SU-DHL-6 (cell line): ENCODE data around the gene C1orf21.

Experiments used
- H2AFZ ChIP-seq: fragments of 200-600 bp; sonication (generic); 2 replicates; pipeline ENCODE4 v1.6.1; 2014; ENCODE audit warnings: low read depth, mild to moderate bottlenecking, moderate library complexity, mixed read lengths, antibody characterized with exemption, low read length; ENCODE audit not compliant: severe bottlenecking
- H3F3A ChIP-seq: fragments of 200-600 bp; shearing (Covaris generic); 2 replicates; pipeline ENCODE4 v1.6.0; 2016; ENCODE audit warnings: antibody characterized with exemption, mild to moderate bottlenecking; ENCODE audit not compliant: insufficient read depth
- H3K27ac ChIP-seq: fragments of 200-600 bp; sonication (generic); 2 replicates; pipeline ENCODE4 v1.5.1; 2016; ENCODE audit warnings: low read depth, mild to moderate bottlenecking, low read length, moderate library complexity, mixed read lengths
- H3K27me3 ChIP-seq: fragments of 200-600 bp; sonication (generic), shearing (Covaris generic); 2 replicates; pipeline ENCODE4 v1.6.0; 2014; ENCODE audit warnings: mild to moderate bottlenecking, low read length
- H3K36me3 ChIP-seq: fragments of 200-600 bp; sonication (generic); 2 replicates; pipeline ENCODE4 v1.6.1; 2014; ENCODE audit warnings: mild to moderate bottlenecking, low read length, mixed read lengths
- H3K4me2 ChIP-seq: fragments of 300-600, 200-600 bp; shearing (Covaris generic), sonication (generic); 2 replicates; pipeline ENCODE4 v1.6.0; 2014; ENCODE audit warnings: low read length, low read depth, mild to moderate bottlenecking; ENCODE audit not compliant: poor library complexity, severe bottlenecking
- H3K4me3 ChIP-seq: fragments of 200-600 bp; sonication (generic); 2 replicates; pipeline ENCODE4 v1.5.1; 2014; ENCODE audit warnings: antibody characterized with exemption, low read length, mild to moderate bottlenecking, mixed read lengths; ENCODE audit not compliant: insufficient read depth, poor library complexity, severe bottlenecking
- H3K79me2 ChIP-seq: fragments of 200-600 bp; sonication (generic); 2 replicates; pipeline ENCODE4 v1.6.1; 2014; ENCODE audit warnings: mild to moderate bottlenecking, low read length, moderate library complexity; ENCODE audit not compliant: insufficient read depth
- H3K9ac ChIP-seq: fragments of 200-600 bp; sonication (generic); 2 replicates; pipeline ENCODE4 v1.7.0; 2014; ENCODE audit warnings: mild to moderate bottlenecking, low read length
- H3K9me2 ChIP-seq: fragments of 200-600 bp; sonication (generic); replicated peaks from 2 replicates; pipeline ENCODE4 v1.6.1; 2014; ENCODE audit warnings: low read length; ENCODE audit not compliant: insufficient read depth
- H3K9me3 ChIP-seq: fragments of 200-600 bp; sonication (generic); 2 replicates; pipeline ENCODE4 v1.6.1; 2014; ENCODE audit warnings: low read length, mixed read lengths; ENCODE audit not compliant: insufficient read depth
- H4K20me1 ChIP-seq: fragments of 200-600 bp; sonication (generic); 2 replicates; pipeline ENCODE4 v1.6.1; 2014; ENCODE audit warnings: low read depth, mild to moderate bottlenecking, antibody characterized with exemption, low read length, moderate library complexity, mixed read lengths
- CTCF ChIP-seq: fragments of 200-600 bp; sonication (generic); IDR thresholded peaks from one replicate; pipeline ENCODE4 v1.5.1; 2017; ENCODE audit warnings: antibody characterized with exemption, mild to moderate bottlenecking, low read length, moderate library complexity; ENCODE audit not compliant: insufficient read depth, poor library complexity, severe bottlenecking
- EZH2phosphoT487 ChIP-seq: fragments of 200-600 bp; sonication (generic), shearing (Covaris generic); conservative IDR thresholded peaks from 2 replicates; pipeline ENCODE4 v1.6.1; 2018; ENCODE audit warnings: mild to moderate bottlenecking, antibody characterized with exemption, low read length, moderate library complexity, mixed read lengths

C1orf21 gene

GRCh38 chr1:184623404-184623803 is 236.6 kb downstream of the C1orf21 start:
- Histone ChIP-seq H3K4me3 (no peak overlapping the region), H3K9me2 (no peaks in the 10 kb centered on the region), H3K9ac (no peak overlapping the region), H3K9me3 (no peaks in the 10 kb centered on the region), H4K20me1 (no peaks in the 10 kb centered on the region), H2AFZ (no peak overlapping the region), H3K36me3 (no peaks in the 10 kb centered on the region), H3F3A (no peaks in the 10 kb centered on the region), H3K4me2 (no peak overlapping the region), H3K27ac (no peak overlapping the region), H3K79me2 (no peaks in the 10 kb centered on the region), H3K27me3 (no peaks in the 10 kb centered on the region)
- TF ChIP-seq EZH2phosphoT487 (no peak), CTCF (no peak)

DNA sequence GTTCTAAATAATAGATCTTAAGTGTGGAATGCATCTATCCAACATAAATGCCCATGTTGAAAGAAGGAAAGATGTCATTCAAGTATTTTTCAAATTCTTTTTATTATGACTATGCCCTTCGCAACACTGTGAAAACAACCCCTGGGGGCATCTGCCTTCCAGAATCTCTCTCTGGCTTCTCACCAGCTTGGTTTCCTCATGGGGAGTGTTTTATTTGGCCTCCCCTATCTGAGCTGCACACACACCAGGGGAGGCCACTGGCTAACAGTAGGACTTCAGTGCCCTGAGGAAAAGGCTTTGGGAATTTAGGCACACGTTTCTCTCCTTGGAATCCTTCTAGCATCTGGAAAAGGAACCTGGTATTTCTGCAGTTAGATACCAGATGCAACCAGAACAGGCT is 237.2 kb downstream of the C1orf21 start:
- H3K4me3 ChIP-seq, result no peak overlapping the region
- H3K36me3 ChIP-seq, result no peaks in the 10 kb centered on the region
- H3K9me2 ChIP-seq, result no peaks in the 10 kb centered on the region
- TF ChIP-seq CTCF (no peak), EZH2phosphoT487 (no peak)
- H3K79me2 ChIP-seq, result no peaks in the 10 kb centered on the region
- no peaks in the 10 kb centered on the region for H3K9me3 ChIP-seq
- H3K27ac ChIP-seq, result no peak overlapping the region
- no peak overlapping the region for H3K4me2 ChIP-seq
- H3K9ac ChIP-seq, result no peak overlapping the region
- H4K20me1 ChIP-seq, result no peaks in the 10 kb centered on the region
- H2AFZ ChIP-seq, result no peak overlapping the region
- no peaks in the 10 kb centered on the region for H3F3A ChIP-seq
- no peaks in the 10 kb centered on the region for H3K27me3 ChIP-seq

- TF ChIP-seq EZH2phosphoT487 (no peak), CTCF (no peak)
- Histone ChIP-seq H4K20me1 (no peaks in the 10 kb centered on the region), H3K9me2 (no peaks in the 10 kb centered on the region), H3K36me3 (no peaks in the 10 kb centered on the region), H3K9me3 (no peaks in the 10 kb centered on the region), H2AFZ (no peak overlapping the region), H3F3A (no peaks in the 10 kb centered on the region), H3K4me3 (no peak overlapping the region), H3K27me3 (no peaks in the 10 kb centered on the region), H3K27ac (no peak overlapping the region), H3K79me2 (no peaks in the 10 kb centered on the region), H3K4me2 (no peak overlapping the region), H3K9ac (no peak overlapping the region)
Observed at GRCh38 chr1:184624626-184625025, 237.8 kb downstream of the C1orf21 start.
